ENCODE data around the gene MAP7D1. TPM values are rescaled to one million over a fixed set of nuclear protein-coding genes. Genes with fewer than 3 reads are reported as not detected.
A peak's percentile ranks its signal among the peaks of the same experiment; 100 is the strongest.

Gene MAP7D1
- total and polyA plus RNA-seq, 2 of the 13 experiments (the other 11 are each of a cell fraction or from before 2014, with no cell fraction given) = 5.6 to 7.2 TPM

DNA sequence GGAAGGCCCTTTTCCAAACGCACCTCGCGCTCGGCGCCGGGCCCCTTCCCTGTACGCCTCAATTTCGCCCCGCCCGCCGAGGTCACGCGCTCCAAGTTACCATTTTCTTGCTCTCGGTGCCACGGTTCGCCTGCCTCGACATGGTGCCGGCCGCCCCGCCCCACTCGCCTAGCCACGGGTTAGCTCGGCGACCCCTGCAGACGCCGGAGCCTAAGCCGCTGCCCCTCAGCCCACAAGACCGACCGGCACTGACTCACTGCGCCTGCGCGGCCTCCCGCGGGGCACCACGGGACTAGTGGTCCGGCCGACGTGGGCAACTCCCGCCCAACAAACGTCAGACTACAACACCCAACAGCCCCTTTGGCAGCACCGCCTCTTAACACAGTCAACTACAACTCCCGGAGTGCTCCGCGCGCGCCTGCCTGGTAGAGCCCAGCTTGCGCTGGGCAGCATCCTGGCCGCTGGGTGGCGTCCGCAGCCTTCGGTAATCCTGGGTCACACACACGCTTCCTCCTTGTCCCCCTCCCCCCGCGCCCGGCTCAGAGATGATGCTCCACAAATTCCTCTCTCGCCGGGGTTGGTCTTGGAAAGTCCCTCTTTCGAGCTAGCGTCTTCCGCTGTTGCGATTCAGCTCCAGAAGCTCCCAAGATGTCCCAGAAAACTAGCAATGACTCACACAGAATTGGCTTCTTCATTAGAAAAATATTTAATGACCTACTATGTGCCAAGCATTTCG lies 6.6 kb upstream of the MAP7D1 start, which contains the start of gene TRAPPC3 (continued):
- TF ChIP-seq, protein P1, sequence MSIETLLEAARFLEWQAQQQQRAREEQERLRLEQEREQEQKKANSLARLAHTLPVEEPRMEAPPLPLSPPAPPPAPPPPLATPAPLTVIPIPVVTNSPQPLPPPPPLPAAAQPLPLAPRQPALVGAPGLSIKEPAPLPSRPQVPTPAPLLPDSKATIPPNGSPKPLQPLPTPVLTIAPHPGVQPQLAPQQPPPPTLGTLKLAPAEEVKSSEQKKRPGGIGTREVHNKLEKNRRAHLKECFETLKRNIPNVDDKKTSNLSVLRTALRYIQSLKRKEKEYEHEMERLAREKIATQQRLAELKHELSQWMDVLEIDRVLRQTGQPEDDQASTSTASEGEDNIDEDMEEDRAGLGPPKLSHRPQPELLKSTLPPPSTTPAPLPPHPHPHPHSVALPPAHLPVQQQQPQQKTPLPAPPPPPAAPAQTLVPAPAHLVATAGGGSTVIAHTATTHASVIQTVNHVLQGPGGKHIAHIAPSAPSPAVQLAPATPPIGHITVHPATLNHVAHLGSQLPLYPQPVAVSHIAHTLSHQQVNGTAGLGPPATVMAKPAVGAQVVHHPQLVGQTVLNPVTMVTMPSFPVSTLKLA (IDR thresholded peaks at IDR 0.05) = peak; percentile 61
- TF ChIP-seq ZBTB38 (CRISPR knock-in tag; IDR thresholded peaks at IDR 0.05) = peak; percentile 81; the same call in 1 of the 2 replicates
- TF ChIP-seq, protein P2, sequence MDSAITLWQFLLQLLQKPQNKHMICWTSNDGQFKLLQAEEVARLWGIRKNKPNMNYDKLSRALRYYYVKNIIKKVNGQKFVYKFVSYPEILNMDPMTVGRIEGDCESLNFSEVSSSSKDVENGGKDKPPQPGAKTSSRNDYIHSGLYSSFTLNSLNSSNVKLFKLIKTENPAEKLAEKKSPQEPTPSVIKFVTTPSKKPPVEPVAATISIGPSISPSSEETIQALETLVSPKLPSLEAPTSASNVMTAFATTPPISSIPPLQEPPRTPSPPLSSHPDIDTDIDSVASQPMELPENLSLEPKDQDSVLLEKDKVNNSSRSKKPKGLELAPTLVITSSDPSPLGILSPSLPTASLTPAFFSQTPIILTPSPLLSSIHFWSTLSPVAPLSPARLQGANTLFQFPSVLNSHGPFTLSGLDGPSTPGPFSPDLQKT (CRISPR knock-in tag; IDR thresholded peaks at IDR 0.05; ENCODE audit: borderline replicate concordance) = no peak
- TF ChIP-seq, protein P3, sequence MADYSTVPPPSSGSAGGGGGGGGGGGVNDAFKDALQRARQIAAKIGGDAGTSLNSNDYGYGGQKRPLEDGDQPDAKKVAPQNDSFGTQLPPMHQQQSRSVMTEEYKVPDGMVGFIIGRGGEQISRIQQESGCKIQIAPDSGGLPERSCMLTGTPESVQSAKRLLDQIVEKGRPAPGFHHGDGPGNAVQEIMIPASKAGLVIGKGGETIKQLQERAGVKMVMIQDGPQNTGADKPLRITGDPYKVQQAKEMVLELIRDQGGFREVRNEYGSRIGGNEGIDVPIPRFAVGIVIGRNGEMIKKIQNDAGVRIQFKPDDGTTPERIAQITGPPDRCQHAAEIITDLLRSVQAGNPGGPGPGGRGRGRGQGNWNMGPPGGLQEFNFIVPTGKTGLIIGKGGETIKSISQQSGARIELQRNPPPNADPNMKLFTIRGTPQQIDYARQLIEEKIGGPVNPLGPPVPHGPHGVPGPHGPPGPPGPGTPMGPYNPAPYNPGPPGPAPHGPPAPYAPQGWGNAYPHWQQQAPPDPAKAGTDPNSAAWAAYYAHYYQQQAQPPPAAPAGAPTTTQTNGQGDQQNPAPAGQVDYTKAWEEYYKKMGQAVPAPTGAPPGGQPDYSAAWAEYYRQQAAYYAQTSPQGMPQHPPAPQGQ (CRISPR knock-in tag; IDR thresholded peaks at IDR 0.05; ENCODE audit: borderline replicate concordance) = peak; percentile 45; the same call in 1 of the 2 replicates
- TF ChIP-seq IRX3 (CRISPR knock-in tag; IDR thresholded peaks at IDR 0.05; ENCODE audit: borderline replicate concordance, low read depth) = 0 out of 2 replicates have a peak, but pooled peaks have one; percentile 12
- TF ChIP-seq CC2D1A (CRISPR knock-in tag; IDR thresholded peaks at IDR 0.05) = no peak
- TF ChIP-seq, protein P4, sequence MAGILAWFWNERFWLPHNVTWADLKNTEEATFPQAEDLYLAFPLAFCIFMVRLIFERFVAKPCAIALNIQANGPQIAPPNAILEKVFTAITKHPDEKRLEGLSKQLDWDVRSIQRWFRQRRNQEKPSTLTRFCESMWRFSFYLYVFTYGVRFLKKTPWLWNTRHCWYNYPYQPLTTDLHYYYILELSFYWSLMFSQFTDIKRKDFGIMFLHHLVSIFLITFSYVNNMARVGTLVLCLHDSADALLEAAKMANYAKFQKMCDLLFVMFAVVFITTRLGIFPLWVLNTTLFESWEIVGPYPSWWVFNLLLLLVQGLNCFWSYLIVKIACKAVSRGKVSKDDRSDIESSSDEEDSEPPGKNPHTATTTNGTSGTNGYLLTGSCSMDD (CRISPR knock-in tag; IDR thresholded peaks at IDR 0.05) = no peak
- TF ChIP-seq, protein P5, sequence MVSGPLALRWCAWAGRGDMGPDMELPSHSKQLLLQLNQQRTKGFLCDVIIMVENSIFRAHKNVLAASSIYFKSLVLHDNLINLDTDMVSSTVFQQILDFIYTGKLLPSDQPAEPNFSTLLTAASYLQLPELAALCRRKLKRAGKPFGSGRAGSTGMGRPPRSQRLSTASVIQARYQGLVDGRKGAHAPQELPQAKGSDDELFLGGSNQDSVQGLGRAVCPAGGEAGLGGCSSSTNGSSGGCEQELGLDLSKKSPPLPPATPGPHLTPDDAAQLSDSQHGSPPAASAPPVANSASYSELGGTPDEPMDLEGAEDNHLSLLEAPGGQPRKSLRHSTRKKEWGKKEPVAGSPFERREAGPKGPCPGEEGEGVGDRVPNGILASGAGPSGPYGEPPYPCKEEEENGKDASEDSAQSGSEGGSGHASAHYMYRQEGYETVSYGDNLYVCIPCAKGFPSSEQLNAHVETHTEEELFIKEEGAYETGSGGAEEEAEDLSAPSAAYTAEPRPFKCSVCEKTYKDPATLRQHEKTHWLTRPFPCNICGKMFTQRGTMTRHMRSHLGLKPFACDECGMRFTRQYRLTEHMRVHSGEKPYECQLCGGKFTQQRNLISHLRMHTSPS (CRISPR knock-in tag; IDR thresholded peaks at IDR 0.05; ENCODE audit: low read depth) = peak; percentile 15; the same call in 1 of the 2 replicates
- TF ChIP-seq ZNF510 (CRISPR knock-in tag; IDR thresholded peaks at IDR 0.05; ENCODE audit: low read depth) = peak; percentile 79; the same call in 1 of the 2 replicates
- TF ChIP-seq ZNF138 (CRISPR knock-in tag; IDR thresholded peaks at IDR 0.05; ENCODE audit: low read depth) = no peak
- TF ChIP-seq, protein P6, sequence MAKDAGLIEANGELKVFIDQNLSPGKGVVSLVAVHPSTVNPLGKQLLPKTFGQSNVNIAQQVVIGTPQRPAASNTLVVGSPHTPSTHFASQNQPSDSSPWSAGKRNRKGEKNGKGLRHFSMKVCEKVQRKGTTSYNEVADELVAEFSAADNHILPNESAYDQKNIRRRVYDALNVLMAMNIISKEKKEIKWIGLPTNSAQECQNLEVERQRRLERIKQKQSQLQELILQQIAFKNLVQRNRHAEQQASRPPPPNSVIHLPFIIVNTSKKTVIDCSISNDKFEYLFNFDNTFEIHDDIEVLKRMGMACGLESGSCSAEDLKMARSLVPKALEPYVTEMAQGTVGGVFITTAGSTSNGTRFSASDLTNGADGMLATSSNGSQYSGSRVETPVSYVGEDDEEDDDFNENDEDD (CRISPR knock-in tag; IDR thresholded peaks at IDR 0.05; ENCODE audit: borderline replicate concordance) = peak; percentile 80; the same call in 1 of the 2 replicates
- TF ChIP-seq PHF8 (CRISPR knock-in tag; IDR thresholded peaks at IDR 0.05) = peak; percentile 96
- 0 out of 2 replicates have a peak, but pooled peaks have one; percentile 41 for TF ChIP-seq SRF (IDR thresholded peaks at IDR 0.05; ENCODE audit: low read depth, low read length)
- TF ChIP-seq ZNF598 (CRISPR knock-in tag; IDR thresholded peaks at IDR 0.05; ENCODE audit: borderline replicate concordance) = no peak; the same call in 1 of the 2 replicates
- TF ChIP-seq, protein P7, sequence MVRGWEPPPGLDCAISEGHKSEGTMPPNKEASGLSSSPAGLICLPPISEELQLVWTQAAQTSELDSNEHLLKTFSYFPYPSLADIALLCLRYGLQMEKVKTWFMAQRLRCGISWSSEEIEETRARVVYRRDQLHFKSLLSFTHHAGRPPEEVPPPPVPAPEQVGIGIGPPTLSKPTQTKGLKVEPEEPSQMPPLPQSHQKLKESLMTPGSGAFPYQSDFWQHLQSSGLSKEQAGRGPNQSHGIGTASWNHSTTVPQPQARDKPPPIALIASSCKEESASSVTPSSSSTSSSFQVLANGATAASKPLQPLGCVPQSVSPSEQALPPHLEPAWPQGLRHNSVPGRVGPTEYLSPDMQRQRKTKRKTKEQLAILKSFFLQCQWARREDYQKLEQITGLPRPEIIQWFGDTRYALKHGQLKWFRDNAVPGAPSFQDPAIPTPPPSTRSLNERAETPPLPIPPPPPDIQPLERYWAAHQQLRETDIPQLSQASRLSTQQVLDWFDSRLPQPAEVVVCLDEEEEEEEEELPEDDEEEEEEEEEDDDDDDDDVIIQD (CRISPR knock-in tag; IDR thresholded peaks at IDR 0.05; ENCODE audit: low read depth) = no peak; the same call in 1 of the 2 replicates
- TF ChIP-seq DMAP1 (CRISPR knock-in tag; IDR thresholded peaks at IDR 0.05) = peak; percentile 85
- TF ChIP-seq SOX5 (CRISPR knock-in tag; IDR thresholded peaks at IDR 0.05; ENCODE audit: borderline replicate concordance) = peak; percentile 24; the same call in 1 of the 2 replicates
- TF ChIP-seq ATRX (CRISPR knock-in tag; IDR thresholded peaks at IDR 0.05; ENCODE audit: borderline replicate concordance) = no peak
